A549 (cell line): ENCODE results near the gene MOSMO. TPM values are rescaled to one million over a fixed set of nuclear protein-coding genes. Genes with fewer than 3 reads are reported as not detected.

Experiments
- ATAC-seq, 2 experiments: fragments of 200-7000 bp in 1 of 2; fragments of >200 bp in 1 of 2; cut with Nextera tagmentation in 1 of 2; cut with Tn5 transposase in 1 of 2; 3 replicates each; pipeline versions ENCODE4 v1.8.0 to v1.9.1; 2018 to 2020; ENCODE audit warnings: mild to moderate bottlenecking in 1 of 2, moderate library complexity in 1 of 2
- CTCF ChIA-PET: fragments of 300-600 bp; sonication (Branson Sonifier 250); formaldehyde crosslinking; extraction: SDS; loops from one replicate; lab custom pipeline; 2021; ENCODE audit warnings: antibody characterized with exemption, inconsistent platforms; lab: Yijun Ruan, JAX
- POLR2A ChIA-PET: fragments of 350-600 bp; formaldehyde crosslinking; extraction: SDS; loops from one replicate; lab custom pipeline; 2021; ENCODE audit warnings: antibody characterized with exemption, inconsistent platforms; lab: Yijun Ruan, JAX
- DNase-seq, 2 experiments: peaks; one replicate each; pipeline versions ENCODE4 v3.0.0 to v3.0.0-alpha.2; 2011 to 2016; ENCODE audit warnings: low read depth in 1 of 2, low spot score in 1 of 2
- FAIRE-seq: peaks from 2 replicates; lab custom pipeline; 2011; peaks lifted over from hg19 to GRCh38; lab: Jason Lieb, UNC
- H3K27ac ChIP-seq, 2 experiments: fragments of >200 bp; sonication (Bioruptor Twin); formaldehyde crosslinking; 3 replicates each; pipeline ENCODE4 v1.5.1; 2016 to 2017
- H3K4me1 ChIP-seq: fragments of >200 bp; sonication (Bioruptor Twin); formaldehyde crosslinking; 3 replicates; pipeline ENCODE4 v1.6.1; 2016
- H3K4me2 ChIP-seq: fragments of >200 bp; sonication (Bioruptor Twin); formaldehyde crosslinking; 3 replicates; pipeline ENCODE4 v1.6.1; 2016
- H3K4me3 ChIP-seq: fragments of >200 bp; sonication (Bioruptor Twin); formaldehyde crosslinking; 3 replicates; pipeline ENCODE4 v1.5.1; 2016
- H3K9me3 ChIP-seq: fragments of >200 bp; sonication (Bioruptor Twin); formaldehyde crosslinking; 3 replicates; pipeline ENCODE4 v1.6.1; 2016
- BCL3 ChIP-seq: fragments of >200 bp; sonication (Bioruptor Twin); formaldehyde crosslinking; IDR thresholded peaks from 3 replicates; pipeline ENCODE4 v1.6.1; 2016
- BHLHE40 ChIP-seq: IDR thresholded peaks from 2 replicates; pipeline ENCODE4 v1.6.1; 2012; ENCODE audit warnings: low read depth, low read length, inconsistent platforms
- CBX8 ChIP-seq: fragments of 200-600 bp; sonication (generic); IDR thresholded peaks from 2 replicates; pipeline ENCODE4 v1.6.1; 2016
- CHD4 ChIP-seq: fragments of 200-600 bp; sonication (generic); IDR thresholded peaks from 2 replicates; pipeline ENCODE4 v1.6.1; 2016; ENCODE audit warnings: antibody characterized with exemption, mild to moderate bottlenecking, borderline replicate concordance
- EHF ChIP-seq: fragments of 250-450 bp; sonication (Bioruptor Pico); IDR thresholded peaks from 2 replicates; pipeline ENCODE4 v1.5.0; 2020; ENCODE audit warnings: mild to moderate bottlenecking
- EHMT2 ChIP-seq: fragments of 200-600 bp; sonication (generic); IDR thresholded peaks from 2 replicates; pipeline ENCODE4 v1.6.1; 2016; ENCODE audit warnings: antibody characterized with exemption, low read depth, mild to moderate bottlenecking, moderate library complexity
- ESRRA ChIP-seq: fragments of 150-350 bp; IDR thresholded peaks from 2 replicates; pipeline ENCODE4 v1.6.1; 2014; ENCODE audit warnings: mild to moderate bottlenecking, low read length, borderline replicate concordance
- FOSB ChIP-seq: fragments of 250-450 bp; sonication (Bioruptor Pico); IDR thresholded peaks from 2 replicates; pipeline ENCODE4 v1.5.0; 2020; ENCODE audit warnings: mild to moderate bottlenecking, moderate library complexity
- FOSL2 ChIP-seq, 2 experiments: fragments of 450-650 bp in 1 of 2; fragments of >200 bp in 1 of 2; sonication (Bioruptor Twin) in 1 of 2; formaldehyde crosslinking; IDR thresholded peaks; 2 replicates each; pipeline versions ENCODE4 v1.5.0 to v1.6.1; 2016 to 2020; ENCODE audit warnings: mild to moderate bottlenecking in 1 of 2, moderate library complexity in 1 of 2
- GATA3 ChIP-seq: IDR thresholded peaks from 2 replicates; pipeline ENCODE4 v1.6.1; 2012; ENCODE audit warnings: borderline replicate concordance
- HDAC2 ChIP-seq: fragments of 200-600 bp; sonication (generic); IDR thresholded peaks from 2 replicates; pipeline ENCODE4 v1.6.1; 2016
- HOXA7 ChIP-seq: fragments of 250-450 bp; sonication (Bioruptor Pico); IDR thresholded peaks from 2 replicates; pipeline ENCODE4 v1.5.0; 2020; ENCODE audit warnings: mild to moderate bottlenecking, moderate library complexity
- HOXB13 ChIP-seq: fragments of 250-450 bp; sonication (Bioruptor Pico); IDR thresholded peaks from 2 replicates; pipeline ENCODE4 v1.5.0; 2020; ENCODE audit warnings: low read depth, mild to moderate bottlenecking, moderate library complexity
- JUN ChIP-seq, 2 experiments: fragments of >200 bp; sonication (Bioruptor Twin); formaldehyde crosslinking; IDR thresholded peaks; 2 replicates in 1 of 2; 3 replicates in 1 of 2; pipeline ENCODE4 v1.6.1; 2016 to 2017
- NFE2L2 ChIP-seq: fragments of 150-350 bp; conservative IDR thresholded peaks from 2 replicates; pipeline ENCODE4 v1.6.1; 2014; ENCODE audit warnings: low read length
- NPAS2 ChIP-seq: fragments of 250-450 bp; sonication (Bioruptor Pico); IDR thresholded peaks from 2 replicates; pipeline ENCODE4 v1.8.0; 2022; ENCODE audit warnings: mild to moderate bottlenecking, moderate library complexity, borderline replicate concordance
- NR3C1 ChIP-seq: fragments of >200 bp; sonication (Bioruptor Twin); formaldehyde crosslinking; IDR thresholded peaks from 3 replicates; pipeline ENCODE4 v1.6.1; 2017
- POLR2A ChIP-seq: IDR thresholded peaks from 2 replicates; pipeline ENCODE4 v1.6.1; 2012; ENCODE audit warnings: mild to moderate bottlenecking, low read length
- POLR2AphosphoS2 ChIP-seq: conservative IDR thresholded peaks from 2 replicates; pipeline ENCODE4 v1.6.1; 2012; ENCODE audit warnings: low read length, improper control_type of control experiment, inconsistent platforms
- RAD21 ChIP-seq, 2 experiments: fragments of >200 bp in 1 of 2; sonication (Bioruptor Twin) in 1 of 2; formaldehyde crosslinking in 1 of 2; IDR thresholded peaks in 1 of 2; conservative IDR thresholded peaks in 1 of 2; 2 replicates in 1 of 2; 3 replicates in 1 of 2; pipeline ENCODE4 v1.6.1; 2012 to 2018; ENCODE audit warnings: inconsistent platforms in 1 of 2
- RARB ChIP-seq: fragments of 250-450 bp; sonication (Bioruptor Pico); IDR thresholded peaks from 2 replicates; pipeline ENCODE4 v1.8.0; 2021; ENCODE audit warnings: mild to moderate bottlenecking, moderate library complexity
- RCOR1 ChIP-seq: fragments of 150-350 bp; IDR thresholded peaks from 2 replicates; pipeline ENCODE4 v1.6.1; 2014; ENCODE audit warnings: antibody characterized with exemption, low read length, low read depth
- RFX5 ChIP-seq: fragments of 450-650 bp; IDR thresholded peaks from 2 replicates; pipeline ENCODE4 v1.7.1; 2014; ENCODE audit warnings: antibody characterized with exemption, mild to moderate bottlenecking, moderate library complexity
- RNF2 ChIP-seq: fragments of 200-600 bp; sonication (generic); IDR thresholded peaks from 2 replicates; pipeline ENCODE4 v1.6.1; 2016; ENCODE audit warnings: low read depth, mild to moderate bottlenecking, antibody characterized with exemption, moderate library complexity, borderline replicate concordance
- SREBF2 ChIP-seq: fragments of 450-650 bp; IDR thresholded peaks from 2 replicates; pipeline ENCODE4 v1.6.1; 2014; ENCODE audit warnings: mild to moderate bottlenecking, moderate library complexity
- TFCP2L1 ChIP-seq: fragments of 250-450 bp; sonication (Bioruptor Pico); IDR thresholded peaks from 2 replicates; pipeline ENCODE4 v1.5.0; 2021; ENCODE audit warnings: mild to moderate bottlenecking
- ZFP36 ChIP-seq: fragments of 450-650 bp; IDR thresholded peaks from 2 replicates; pipeline ENCODE4 v1.6.1; 2014; ENCODE audit warnings: borderline replicate concordance; ENCODE audit not compliant: partially characterized antibody
- ZNF302 ChIP-seq: fragments of 250-450 bp; sonication (Bioruptor Pico); IDR thresholded peaks from 2 replicates; pipeline ENCODE4 v1.9.0; 2021; ENCODE audit warnings: inconsistent platforms, mild to moderate bottlenecking, moderate library complexity
- WGBS: methylation state at CpG from one replicate; pipeline ENCODE4 v1.1.6; 2017; ENCODE audit errors: missing lambda C conversion rate; 5-methylcytosine and 5-hydroxymethylcytosine counted together
- polyA plus RNA-seq, 4 experiments: library from polyadenylated mRNA; depleted of rRNA in 3 of 4; stranded (reverse); fragments of >200 nt; fragmentation: RNase III in 1 of 4; extraction: RNeasy Plus Mini Kit Qiagen cat#74134 plus additional on column Dnase treatment in 1 of 4; gene quantifications; 2 replicates in 3 of 4; 3 replicates in 1 of 4; pipeline ENCODE4 v1.2.3, GENCODE V29; 2011 to 2017
- TF ChIP-seq, protein P1 (sequence below): IDR thresholded peaks from 2 replicates; pipeline ENCODE4 v1.6.1; 2012

Gene MOSMO
- polyA plus RNA-seq, 2 of the 4 experiments (the other 2 are of a cell fraction) = 9.7 to 14.4 TPM

DNA sequence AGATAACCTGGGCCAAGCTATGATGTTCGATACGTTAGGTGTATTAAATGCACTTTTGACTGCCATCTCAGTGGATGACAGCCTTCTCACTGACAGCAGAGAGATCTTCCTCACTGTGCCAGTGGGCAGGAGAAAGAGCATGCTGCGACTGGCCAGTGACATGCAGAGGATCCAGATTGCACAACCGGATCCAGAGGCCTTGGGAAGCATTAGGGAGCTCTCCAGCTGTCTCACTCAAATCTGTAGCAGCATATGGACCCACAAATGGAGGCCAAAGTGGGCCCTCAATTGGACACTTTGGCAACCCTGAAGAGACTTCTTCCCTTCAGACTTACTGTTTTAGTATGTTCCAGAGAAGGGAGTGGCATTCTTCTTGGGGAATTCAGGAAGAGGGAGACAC is 27.9 kb upstream of the MOSMO start:
- DNase-seq (no peak), ATAC-seq (no peak; a peak in 1 of 6 replicates), FAIRE-seq (no peak)
- POLR2A ChIA-PET = no interaction called here
- CTCF ChIA-PET = interaction anchor here (1.2 to 2.4 kb wide), 4 partner anchors 13 to 98 kb away, joined by 4 to 11 read pairs (median 4); partner anchors contain the start of gene PDZD9
- Histone ChIP-seq H3K4me3 (no peak overlapping the region), H3K9me3 (no peaks in the 10 kb centered on the region), H3K4me2 (no peak overlapping the region), H3K4me1 (no peaks in the 10 kb centered on the region), H3K27ac (no peak overlapping the region)
- TF ChIP-seq NFE2L2 (no peak), TFCP2L1 (CRISPR knock-in tag) (no peak)
- 94% methylated on average over 3 of the region's 4 CpGs for WGBS

GRCh38 chr16:21982108-21982507 is 25.8 kb upstream of the MOSMO start:
- Histone ChIP-seq H3K27ac (no peak overlapping the region), H3K4me2 (no peak overlapping the region), H3K9me3 (no peaks in the 10 kb centered on the region), H3K4me3 (no peak overlapping the region), H3K4me1 (no peaks in the 10 kb centered on the region)
- POLR2A ChIA-PET = no interaction called here
- no peak for TF ChIP-seq ZFP36
- TF ChIP-seq POLR2A = no peak
- TF ChIP-seq FOSL2 (IDR thresholded peaks at IDR 0.05) = no peak
- no peak for TF ChIP-seq FOSL2 (CRISPR knock-in tag; IDR thresholded peaks at IDR 0.05)
- no peak for TF ChIP-seq RNF2
- no peak for TF ChIP-seq BHLHE40
- TF ChIP-seq EHMT2 = no peak
- no peak for TF ChIP-seq ESRRA
- no peak for TF ChIP-seq BCL3
- no peak for TF ChIP-seq RARB
- 96% methylated on average over 5 of the region's 5 CpGs for WGBS
- peak; percentile 67 to 72; a peak in 5 of 6 replicates for ATAC-seq
- no peak for FAIRE-seq
- DNase-seq = no peak
- CTCF ChIA-PET = interaction anchor here (0.6 to 1.7 kb wide), 6 partner anchors 11 to 207 kb away, joined by 3 to 4 read pairs (median 3); no protein-coding TSS in a partner anchor

GRCh38 chr16:21984062-21984461 is 23.8 kb upstream of the MOSMO start:
- 95% methylated on average over 3 of the region's 3 CpGs for WGBS
- POLR2A ChIA-PET = no interaction called here
- Histone ChIP-seq H3K27ac (no peak overlapping the region), H3K4me3 (no peak overlapping the region), H3K4me1 (no peaks in the 10 kb centered on the region), H3K4me2 (no peak overlapping the region), H3K9me3 (no peaks in the 10 kb centered on the region)
- DNase-seq = no peak
- CTCF ChIA-PET = interaction anchor here (0.7 to 1.5 kb wide), 3 partner anchors 24 to 205 kb away, joined by 3 read pairs; no protein-coding TSS in a partner anchor
- TF ChIP-seq, protein P1, sequence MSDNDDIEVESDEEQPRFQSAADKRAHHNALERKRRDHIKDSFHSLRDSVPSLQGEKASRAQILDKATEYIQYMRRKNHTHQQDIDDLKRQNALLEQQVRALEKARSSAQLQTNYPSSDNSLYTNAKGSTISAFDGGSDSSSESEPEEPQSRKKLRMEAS = no peak
- TF ChIP-seq POLR2AphosphoS2 (no peak), RFX5 (no peak), EHMT2 (no peak), HOXA7 (CRISPR knock-in tag) (no peak), HOXB13 (CRISPR knock-in tag) (no peak)
- no peak for FAIRE-seq
- no peak for ATAC-seq

DNA sequence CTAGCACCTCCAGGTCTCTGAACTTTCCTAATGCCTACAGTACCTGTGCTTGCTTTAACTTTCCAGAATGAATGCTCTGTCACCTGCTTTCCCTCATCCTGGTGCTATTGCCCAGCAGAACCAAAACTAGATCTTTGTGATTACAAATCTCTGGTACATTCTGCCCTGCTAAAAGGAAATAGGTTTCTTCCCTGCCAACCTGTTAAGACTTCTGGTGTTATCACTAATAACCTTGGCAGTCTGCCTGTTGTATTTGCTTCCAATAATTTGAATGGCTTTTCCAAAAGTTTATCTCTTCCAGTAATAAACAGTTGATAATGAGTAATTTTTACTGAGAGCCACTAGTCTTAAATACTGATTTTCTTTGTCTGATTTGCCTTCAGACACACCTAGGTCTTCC is 22.4 kb upstream of the MOSMO start:
- CTCF ChIA-PET = interaction anchor here (1.5 kb wide), 1 partner anchor 26 kb away, joined by 3 read pairs; no protein-coding TSS in a partner anchor

More for the DNA sequence above, 22.4 kb upstream of the MOSMO start:
- H3K4me3 ChIP-seq = no peak overlapping the region
- ATAC-seq = no peak
- H3K4me1 ChIP-seq = no peaks in the 10 kb centered on the region
- TF ChIP-seq RNF2 = no peak
- TF ChIP-seq GATA3 = no peak
- TF ChIP-seq ZNF302 (CRISPR knock-in tag) = no peak
- TF ChIP-seq CBX8 = no peak
- no peak for TF ChIP-seq POLR2A
- no peak for TF ChIP-seq SREBF2
- no peak for TF ChIP-seq NR3C1
- TF ChIP-seq HOXA7 (CRISPR knock-in tag) = no peak
- TF ChIP-seq ESRRA = no peak
- TF ChIP-seq NPAS2 (CRISPR knock-in tag) = no peak
- TF ChIP-seq FOSL2 (IDR thresholded peaks at IDR 0.05) = no peak
- TF ChIP-seq FOSL2 (CRISPR knock-in tag; IDR thresholded peaks at IDR 0.05) = no peak
- TF ChIP-seq JUN (IDR thresholded peaks at IDR 0.05) = no peak
- TF ChIP-seq HDAC2 = no peak
- no peak for TF ChIP-seq RCOR1
- TF ChIP-seq EHMT2 = no peak
- TF ChIP-seq EHF (CRISPR knock-in tag) = no peak
- no peak for TF ChIP-seq CHD4
- no peak for TF ChIP-seq RAD21 (conservative IDR thresholded peaks at IDR 0.05 in 1 of 2, IDR thresholded peaks at IDR 0.05 in 1 of 2)
- TF ChIP-seq FOSB = no peak
- TF ChIP-seq, all 56 proteins: peak for 0
- Histone ChIP-seq H3K27ac (no peak overlapping the region), H3K4me2 (no peak overlapping the region), H3K9me3 (no peaks in the 10 kb centered on the region)
- POLR2A ChIA-PET = no interaction called here
- DNase-seq (no peak), FAIRE-seq (no peak)
